Parathyroid adenoma (tissue), 2 donors: Measurements from ENCODE around the gene TRIM8.

Experiments
- H2AFZ ChIP-seq: fragments of 300-600 bp; sonication (generic); one replicate; pipeline ENCODE4 v1.7.0; 2017; ENCODE audit warnings: antibody characterized with exemption, mild to moderate bottlenecking
- H3K27ac ChIP-seq: fragments of 300-600 bp; sonication (generic); one replicate; pipeline ENCODE4 v1.7.0; 2017
- H3K27me3 ChIP-seq: fragments of 300-600 bp; sonication (generic); one replicate; pipeline ENCODE4 v1.7.0; 2017; ENCODE audit warnings: low read length; ENCODE audit not compliant: control insufficient read depth, insufficient read depth
- H3K36me3 ChIP-seq: fragments of 300-600 bp; sonication (generic); one replicate; pipeline ENCODE4 v1.7.0; 2017; ENCODE audit warnings: low read length; ENCODE audit not compliant: control insufficient read depth, insufficient read depth
- H3K4me1 ChIP-seq: fragments of 300-600 bp; sonication (generic); one replicate; pipeline ENCODE4 v1.7.0; 2017; ENCODE audit warnings: control low read depth
- H3K4me2 ChIP-seq: fragments of 300-600 bp; sonication (generic); one replicate; pipeline ENCODE4 v1.7.0; 2017; ENCODE audit warnings: low read length
- H3K4me3 ChIP-seq: fragments of 300-600 bp; sonication (generic); one replicate; pipeline ENCODE4 v1.7.0; 2017; ENCODE audit warnings: low read depth, low read length
- H3K79me2 ChIP-seq: fragments of 300-600 bp; sonication (generic); one replicate; pipeline ENCODE4 v1.7.0; 2017; ENCODE audit warnings: control low read depth
- H3K9ac ChIP-seq: fragments of 300-600 bp; sonication (generic); one replicate; pipeline ENCODE4 v1.7.0; 2017; ENCODE audit warnings: mild to moderate bottlenecking
- H3K9me3 ChIP-seq: fragments of 300-600 bp; sonication (generic); one replicate; pipeline ENCODE4 v1.7.0; 2017; ENCODE audit warnings: low read length; ENCODE audit not compliant: control insufficient read depth
- CTCF ChIP-seq: fragments of 300-600 bp; sonication (generic); IDR thresholded peaks from one replicate; pipeline ENCODE4 v1.7.0; 2017; ENCODE audit warnings: antibody characterized with exemption, mild to moderate bottlenecking
- donor health status: primary hyperparathyroidism.

Gene TRIM8

GRCh38 chr10:102698894-102699293 is 54.6 kb downstream of the TRIM8 start:
- no peak overlapping the region for H2AFZ ChIP-seq
- no peak overlapping the region for H3K4me3 ChIP-seq
- H3K4me2 ChIP-seq, result no peak overlapping the region
- no peaks in the 10 kb centered on the region for H3K36me3 ChIP-seq
- no peaks in the 10 kb centered on the region for H3K27me3 ChIP-seq
- H3K4me1 ChIP-seq, result no peaks in the 10 kb centered on the region
- TF ChIP-seq CTCF, result no peak
- no peak overlapping the region for H3K27ac ChIP-seq
- no peaks in the 10 kb centered on the region for H3K9me3 ChIP-seq
- H3K79me2 ChIP-seq, result peaks cover 31% of the 10 kb centered on the region
- H3K9ac ChIP-seq, result no peak overlapping the region

GRCh38 chr10:102701272-102701671 is 57.0 kb downstream of the TRIM8 start:
- Histone ChIP-seq H3K4me3 (no peak overlapping the region), H3K9ac (no peak overlapping the region), H3K36me3 (no peaks in the 10 kb centered on the region), H3K4me1 (no peaks in the 10 kb centered on the region), H3K4me2 (no peak overlapping the region), H3K27me3 (no peaks in the 10 kb centered on the region), H2AFZ (no peak overlapping the region), H3K79me2 (peaks cover 40% of the 10 kb centered on the region), H3K27ac (no peak overlapping the region), H3K9me3 (no peaks in the 10 kb centered on the region)
- TF ChIP-seq CTCF, result no peak

GRCh38 chr10:102701796-102702195 is 57.5 kb downstream of the TRIM8 start:
- TF ChIP-seq CTCF, result no peak
- H3K4me3 ChIP-seq, result no peak overlapping the region
- no peaks in the 10 kb centered on the region for H3K27me3 ChIP-seq
- H3K9ac ChIP-seq, result no peak overlapping the region
- no peaks in the 10 kb centered on the region for H3K4me1 ChIP-seq
- no peak overlapping the region for H3K27ac ChIP-seq
- no peak overlapping the region for H2AFZ ChIP-seq
- H3K4me2 ChIP-seq, result no peak overlapping the region
- H3K9me3 ChIP-seq, result no peaks in the 10 kb centered on the region
- peaks cover 45% of the 10 kb centered on the region for H3K79me2 ChIP-seq
- H3K36me3 ChIP-seq, result no peaks in the 10 kb centered on the region

GRCh38 chr10:102702742-102703141 is 58.5 kb downstream of the TRIM8 start:
- Histone ChIP-seq H3K4me1 (no peaks in the 10 kb centered on the region), H2AFZ (no peak overlapping the region), H3K79me2 (peaks cover 46% of the 10 kb centered on the region), H3K4me2 (no peak overlapping the region), H3K27me3 (no peaks in the 10 kb centered on the region), H3K9ac (no peak overlapping the region), H3K9me3 (no peaks in the 10 kb centered on the region), H3K27ac (no peak overlapping the region), H3K36me3 (no peaks in the 10 kb centered on the region), H3K4me3 (no peak overlapping the region)
- TF ChIP-seq CTCF, result no peak

GRCh38 chr10:102704915-102705314 is 60.6 kb downstream of the TRIM8 start:
- Histone ChIP-seq H3K27ac (no peak overlapping the region), H3K36me3 (no peaks in the 10 kb centered on the region), H3K4me3 (no peak overlapping the region), H3K9me3 (no peaks in the 10 kb centered on the region), H3K9ac (no peak overlapping the region), H3K4me1 (no peaks in the 10 kb centered on the region), H3K27me3 (no peaks in the 10 kb centered on the region), H3K79me2 (peaks cover 51% of the 10 kb centered on the region), H2AFZ (no peak overlapping the region), H3K4me2 (no peak overlapping the region)
- no peak for TF ChIP-seq CTCF
